ENCODE results near the gene KIAA0825.

GRCh38 chr5:94481059-94481458 lies 137.3 kb downstream of the KIAA0825 start:
- TF ChIP-seq GABPA (IDR thresholded peaks at IDR 0.05; ENCODE audit: low read depth) (no peak), ELF1 (IDR thresholded peaks at IDR 0.05) (no peak), CTCF (IDR thresholded peaks at IDR 0.05) (no peak), FOXM1 (IDR thresholded peaks at IDR 0.05; ENCODE audit: low read depth) (no peak), POLR2AphosphoS5 (IDR thresholded peaks at IDR 0.05; ENCODE audit: low read depth, low read length) (no peak), ZBTB33 (IDR thresholded peaks at IDR 0.05; ENCODE audit: borderline replicate concordance, low read depth) (no peak)
